Measurements from ENCODE around the gene AUNIP.
A peak's percentile ranks its signal among the peaks of the same experiment; 100 is the strongest.

- TF ChIP-seq CTCF (IDR thresholded peaks at IDR 0.05) (peak; percentile 76 to 85 (median 78)), POLR2A (IDR thresholded peaks at IDR 0.05) (no peak)
These were observed 62.3 kb downstream of the AUNIP start for GRCh38 chr1:25796811-25797458.

Measured in heart left ventricle (tissue), 13 donors.